ENCODE results near the gene CD44.

The CD44 gene

GRCh38 chr11:35148163-35148837 lies 9.3 kb downstream of the CD44 start:
- Histone ChIP-seq H3K27ac (ENCODE audit: low read depth, low read length, severe bottlenecking) (no peak overlapping the region), H3K4me1 (ENCODE audit: control insufficient read depth, insufficient read depth, low read length, poor library complexity, severe bottlenecking) (peaks cover 48% of the 10 kb centered on the region), H3K4me3 (ENCODE audit: extremely low read depth, insufficient read depth, low read length, poor library complexity, severe bottlenecking) (no peak overlapping the region), H3K36me3 (ENCODE audit: control insufficient read depth, insufficient read depth, low read length) (peaks cover 77% of the 10 kb centered on the region), H3K9me3 (ENCODE audit: control insufficient read depth, low read length) (no peaks in the 10 kb centered on the region)
- WGBS, 2 experiments (ENCODE audit: insufficient coverage in 2 of 2), result 90 to 96% methylated on average over 2 to 3 of the region's 5 CpGs

- Histone ChIP-seq H3K27ac (ENCODE audit: low read depth, low read length, severe bottlenecking) (no peak overlapping the region), H3K4me3 (ENCODE audit: extremely low read depth, insufficient read depth, low read length, poor library complexity, severe bottlenecking) (no peak overlapping the region), H3K9me3 (ENCODE audit: control insufficient read depth, low read length) (no peaks in the 10 kb centered on the region), H3K36me3 (ENCODE audit: control insufficient read depth, insufficient read depth, low read length) (peaks cover 76% of the 10 kb centered on the region), H3K4me1 (ENCODE audit: control insufficient read depth, insufficient read depth, low read length, poor library complexity, severe bottlenecking) (peaks cover 32% of the 10 kb centered on the region)
- WGBS, 2 experiments (ENCODE audit: insufficient coverage in 2 of 2), result 96 to 100% methylated on average over 2 to 3 of the region's 3 CpGs
Observed at GRCh38 chr11:35150454-35150853, 11.5 kb downstream of the CD44 start.

- H3K9me3 ChIP-seq (ENCODE audit: control insufficient read depth, low read length), result no peaks in the 10 kb centered on the region
- H3K27ac ChIP-seq (ENCODE audit: low read depth, low read length, severe bottlenecking), result peak overlapping the region; percentile 80
- H3K4me3 ChIP-seq (ENCODE audit: extremely low read depth, insufficient read depth, low read length, poor library complexity, severe bottlenecking), result no peak overlapping the region
- H3K4me1 ChIP-seq (ENCODE audit: control insufficient read depth, insufficient read depth, low read length, poor library complexity, severe bottlenecking), result peaks cover 35% of the 10 kb centered on the region
- peaks cover 68% of the 10 kb centered on the region for H3K36me3 ChIP-seq (ENCODE audit: control insufficient read depth, insufficient read depth, low read length)
- 100% methylated on average over 1 of the region's 1 CpG for WGBS, 2 experiments (ENCODE audit: insufficient coverage in 2 of 2)
Observed at GRCh38 chr11:35151241-35151640, 12.3 kb downstream of the CD44 start.

DNA sequence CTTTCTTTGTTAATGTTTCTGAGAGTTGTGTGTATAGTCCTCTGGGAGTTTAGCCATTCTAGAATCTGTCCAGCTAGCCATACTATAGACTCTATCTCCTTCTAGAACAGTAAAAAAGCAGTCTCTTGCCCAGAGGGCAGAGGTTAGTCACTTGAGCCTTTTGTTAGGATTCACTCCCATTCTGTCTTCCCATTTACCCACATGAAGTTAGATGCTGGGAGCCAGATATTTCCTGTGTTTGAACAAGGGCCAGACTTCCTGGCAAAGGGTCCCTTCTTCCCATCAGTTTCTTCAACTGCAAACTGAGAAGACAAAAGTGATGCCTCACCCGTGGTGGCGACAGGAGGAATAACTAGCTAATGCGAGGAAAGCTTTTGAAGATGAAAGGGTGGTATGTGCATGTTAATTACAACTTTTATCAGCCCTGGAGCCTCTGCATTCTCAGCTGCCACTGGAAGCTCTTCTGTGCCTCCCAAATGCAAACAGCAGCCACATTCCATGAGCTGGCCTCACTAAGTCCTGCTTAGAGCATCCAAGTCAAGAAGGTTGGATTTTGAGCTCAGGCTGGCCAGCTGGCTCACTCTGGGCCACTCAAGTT lies 12.8 kb downstream of the CD44 start:
- Histone ChIP-seq H3K36me3 (ENCODE audit: control insufficient read depth, insufficient read depth, low read length) (peaks cover 68% of the 10 kb centered on the region), H3K27ac (ENCODE audit: low read depth, low read length, severe bottlenecking) (peak overlapping the region; percentile 80), H3K4me3 (ENCODE audit: extremely low read depth, insufficient read depth, low read length, poor library complexity, severe bottlenecking) (no peak overlapping the region), H3K4me1 (ENCODE audit: control insufficient read depth, insufficient read depth, low read length, poor library complexity, severe bottlenecking) (peaks cover 41% of the 10 kb centered on the region), H3K9me3 (ENCODE audit: control insufficient read depth, low read length) (no peaks in the 10 kb centered on the region)
- WGBS, 2 experiments (ENCODE audit: insufficient coverage in 2 of 2), result no CpG with 5 or more reads among the region's 3 CpGs

DNA sequence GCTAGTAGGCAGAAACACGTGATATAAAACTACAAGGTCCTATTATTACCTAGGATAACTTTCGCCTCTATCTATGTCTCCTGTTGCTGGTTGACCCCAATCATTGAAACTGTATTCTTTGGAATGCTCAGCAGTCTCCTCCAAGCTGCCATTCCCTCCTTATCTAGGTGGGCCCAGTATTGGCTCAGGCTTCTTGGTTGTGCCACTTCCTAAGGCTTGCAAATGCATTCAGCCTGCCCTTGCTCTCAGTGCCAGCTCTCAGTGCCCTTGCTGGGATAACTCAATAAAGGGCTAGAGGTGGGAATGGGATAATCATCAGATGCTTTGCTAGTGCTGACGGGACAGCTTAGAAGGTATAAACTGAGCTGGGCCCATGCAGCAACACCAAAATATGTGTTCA lies 13.6 kb downstream of the CD44 start:
- no peak overlapping the region for H3K4me3 ChIP-seq (ENCODE audit: extremely low read depth, insufficient read depth, low read length, poor library complexity, severe bottlenecking)
- peaks cover 47% of the 10 kb centered on the region for H3K4me1 ChIP-seq (ENCODE audit: control insufficient read depth, insufficient read depth, low read length, poor library complexity, severe bottlenecking)
- no peaks in the 10 kb centered on the region for H3K9me3 ChIP-seq (ENCODE audit: control insufficient read depth, low read length)
- H3K27ac ChIP-seq (ENCODE audit: low read depth, low read length, severe bottlenecking), result peak overlapping the region; percentile 80
- peaks cover 64% of the 10 kb centered on the region for H3K36me3 ChIP-seq (ENCODE audit: control insufficient read depth, insufficient read depth, low read length)
- 88 to 94% methylated on average over 2 of the region's 3 CpGs for WGBS, 2 experiments (ENCODE audit: insufficient coverage in 2 of 2)

- H3K4me3 ChIP-seq (ENCODE audit: extremely low read depth, insufficient read depth, low read length, poor library complexity, severe bottlenecking), result no peak overlapping the region
- no peaks in the 10 kb centered on the region for H3K9me3 ChIP-seq (ENCODE audit: control insufficient read depth, low read length)
- peaks cover 54% of the 10 kb centered on the region for H3K4me1 ChIP-seq (ENCODE audit: control insufficient read depth, insufficient read depth, low read length, poor library complexity, severe bottlenecking)
- H3K27ac ChIP-seq (ENCODE audit: low read depth, low read length, severe bottlenecking), result no peak overlapping the region
- H3K36me3 ChIP-seq (ENCODE audit: control insufficient read depth, insufficient read depth, low read length), result peaks cover 58% of the 10 kb centered on the region
- 100% methylated on average over 1 to 2 of the region's 2 CpGs for WGBS, 2 experiments (ENCODE audit: insufficient coverage in 2 of 2)
Observed at GRCh38 chr11:35153280-35153679, 14.3 kb downstream of the CD44 start.

DNA sequence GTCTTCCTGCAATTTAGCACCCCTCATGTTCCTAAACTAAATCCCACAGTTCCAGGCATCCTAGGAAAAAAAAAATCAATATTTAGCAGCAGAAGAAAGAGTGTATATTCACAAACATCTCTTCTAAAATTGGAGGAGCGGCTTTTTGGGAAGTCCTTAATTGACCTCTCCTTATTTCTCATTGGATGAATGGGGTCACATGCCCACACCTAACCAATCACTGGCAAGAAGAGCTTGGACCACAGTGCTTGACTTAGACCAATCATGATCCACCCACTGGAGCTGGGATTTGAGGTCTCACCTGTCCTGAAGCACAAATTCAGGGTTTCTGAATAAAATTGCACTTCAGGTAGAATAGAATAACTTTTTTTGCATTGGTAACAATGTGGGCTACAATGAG lies 16.0 kb downstream of the CD44 start:
- WGBS, 2 experiments (ENCODE audit: insufficient coverage in 2 of 2), result no CpG with 5 or more reads among the region's 1 CpG
- H3K4me1 ChIP-seq (ENCODE audit: control insufficient read depth, insufficient read depth, low read length, poor library complexity, severe bottlenecking), result peaks cover 68% of the 10 kb centered on the region
- H3K9me3 ChIP-seq (ENCODE audit: control insufficient read depth, low read length), result no peaks in the 10 kb centered on the region
- H3K27ac ChIP-seq (ENCODE audit: low read depth, low read length, severe bottlenecking), result no peak overlapping the region
- no peak overlapping the region for H3K4me3 ChIP-seq (ENCODE audit: extremely low read depth, insufficient read depth, low read length, poor library complexity, severe bottlenecking)
- H3K36me3 ChIP-seq (ENCODE audit: control insufficient read depth, insufficient read depth, low read length), result peaks cover 51% of the 10 kb centered on the region

DNA sequence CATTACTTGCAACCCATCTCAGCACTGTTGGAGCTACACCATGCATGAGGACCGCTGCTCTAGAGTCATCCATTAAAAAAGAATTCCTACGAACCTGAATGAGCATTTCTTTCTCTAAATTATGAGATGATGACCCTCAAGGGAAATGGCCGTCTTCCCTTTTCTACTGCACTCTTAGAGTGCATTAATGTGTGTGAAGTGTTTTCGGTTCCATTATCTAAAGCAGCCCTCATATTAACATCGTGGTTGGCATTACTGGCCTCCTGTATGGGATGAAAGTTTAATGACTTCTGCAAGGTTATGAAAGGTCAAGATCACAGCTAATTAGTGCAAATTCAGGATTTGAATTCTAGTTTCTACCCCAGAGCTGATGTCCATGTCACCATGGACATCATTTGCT lies 16.7 kb downstream of the CD44 start:
- WGBS, 2 experiments (ENCODE audit: insufficient coverage in 2 of 2), result 100% methylated on average over 3 of the region's 5 CpGs; no CpG with 5 or more reads in 1 of the 2 experiments
- Histone ChIP-seq H3K4me3 (ENCODE audit: extremely low read depth, insufficient read depth, low read length, poor library complexity, severe bottlenecking) (no peak overlapping the region), H3K36me3 (ENCODE audit: control insufficient read depth, insufficient read depth, low read length) (peaks cover 55% of the 10 kb centered on the region), H3K9me3 (ENCODE audit: control insufficient read depth, low read length) (no peaks in the 10 kb centered on the region), H3K27ac (ENCODE audit: low read depth, low read length, severe bottlenecking) (no peak overlapping the region), H3K4me1 (ENCODE audit: control insufficient read depth, insufficient read depth, low read length, poor library complexity, severe bottlenecking) (peaks cover 65% of the 10 kb centered on the region)

DNA sequence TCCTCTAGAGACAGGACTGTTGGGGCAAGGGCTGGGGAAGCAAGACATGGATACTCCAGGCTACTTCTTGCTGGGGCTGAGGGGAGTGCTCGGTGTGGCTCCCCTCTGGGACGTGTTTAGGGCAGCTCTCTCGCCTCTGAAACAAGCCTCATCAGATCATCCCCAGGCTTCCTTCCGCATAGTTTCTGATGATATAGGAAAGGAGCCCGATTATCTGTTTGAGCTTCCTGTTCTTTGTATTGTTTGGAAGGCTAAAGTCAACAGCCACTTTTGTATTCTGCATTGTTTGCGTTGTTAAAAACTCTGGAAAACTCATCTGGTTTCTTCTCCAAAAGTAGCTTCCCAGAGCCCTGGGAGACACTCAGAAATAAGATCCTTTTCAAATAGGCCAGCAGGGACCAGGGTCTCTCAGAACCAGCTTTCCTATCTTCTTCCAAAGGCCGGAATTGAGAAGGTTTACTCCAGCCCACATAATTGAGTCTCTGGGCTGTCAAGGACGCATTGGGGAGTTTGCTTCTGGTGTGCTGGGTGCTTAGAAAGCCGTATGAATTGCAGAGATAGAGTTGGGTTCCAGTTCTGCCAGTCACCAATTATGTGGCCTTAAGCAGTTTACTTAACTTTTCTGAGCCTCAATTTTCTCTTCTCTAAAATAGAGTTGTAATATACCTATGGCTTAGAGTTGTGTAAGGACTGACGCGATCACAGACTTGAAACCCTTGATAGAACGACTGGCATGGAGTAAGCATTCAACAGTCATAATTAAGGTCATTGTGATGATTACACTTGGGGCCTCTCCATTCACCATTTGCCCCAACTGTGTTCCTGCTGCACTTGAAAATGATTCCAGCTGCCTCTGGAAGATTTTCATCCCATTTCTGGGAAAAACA lies 19.1 kb downstream of the CD44 start:
- H3K4me3 ChIP-seq (ENCODE audit: extremely low read depth, insufficient read depth, low read length, poor library complexity, severe bottlenecking), result no peak overlapping the region
- peaks cover 66% of the 10 kb centered on the region for H3K4me1 ChIP-seq (ENCODE audit: control insufficient read depth, insufficient read depth, low read length, poor library complexity, severe bottlenecking)

GRCh38 chr11:35158701-35159510 lies 19.9 kb downstream of the CD44 start:
- WGBS, 2 experiments (ENCODE audit: insufficient coverage in 2 of 2), result 84 to 88% methylated on average over 3 to 4 of the region's 6 CpGs

More for the DNA sequence above, 19.1 kb downstream of the CD44 start:
- WGBS, 2 experiments (ENCODE audit: insufficient coverage in 2 of 2), result 69 to 82% methylated on average over 7 of the region's 12 CpGs
- no peaks in the 10 kb centered on the region for H3K9me3 ChIP-seq (ENCODE audit: control insufficient read depth, low read length)
- H3K36me3 ChIP-seq (ENCODE audit: control insufficient read depth, insufficient read depth, low read length), result peaks cover 53% of the 10 kb centered on the region
- H3K27ac ChIP-seq (ENCODE audit: low read depth, low read length, severe bottlenecking), result peak overlapping the region; percentile 79

More at GRCh38 chr11:35158701-35159510, 19.9 kb downstream of the CD44 start:
- peaks cover 64% of the 10 kb centered on the region for H3K4me1 ChIP-seq (ENCODE audit: control insufficient read depth, insufficient read depth, low read length, poor library complexity, severe bottlenecking)
- no peaks in the 10 kb centered on the region for H3K9me3 ChIP-seq (ENCODE audit: control insufficient read depth, low read length)
- H3K4me3 ChIP-seq (ENCODE audit: extremely low read depth, insufficient read depth, low read length, poor library complexity, severe bottlenecking), result no peak overlapping the region
- H3K36me3 ChIP-seq (ENCODE audit: control insufficient read depth, insufficient read depth, low read length), result peaks cover 53% of the 10 kb centered on the region
- peak overlapping the region; percentile 79 for H3K27ac ChIP-seq (ENCODE audit: low read depth, low read length, severe bottlenecking)
